HepG2 (cell line): Measurements from ENCODE around the gene UGT2A2. TPM values are rescaled to one million over a fixed set of nuclear protein-coding genes. Genes with fewer than 3 reads are reported as not detected.

Experiments
- ATAC-seq: fragments of 200-7000 bp; cut with Tn5 transposase; 3 replicates; pipeline ENCODE4 v1.9.1; 2020; ENCODE audit warnings: mild to moderate bottlenecking, moderate library complexity
- BruUV-seq: library from RNA; stranded (reverse); fragments of 400-500 nt; replicated peaks from 2 replicates; lab custom pipeline; 2021; lab: Mats Ljungman, UMichigan
- CTCF ChIA-PET: fragments of 300-600 bp; formaldehyde crosslinking; extraction: SDS; loops from one replicate; lab custom pipeline; 2021; ENCODE audit warnings: low total read pairs, inconsistent platforms, low intra/inter-chr PET ratio; lab: Yijun Ruan, JAX
- POLR2A ChIA-PET: fragments of 350-600 bp; sonication (Branson Sonifier 250); formaldehyde crosslinking; loops from one replicate; lab custom pipeline; 2020; ENCODE audit warnings: antibody characterized with exemption, inconsistent platforms; lab: Yijun Ruan, JAX
- DNase-seq: peaks from one replicate; pipeline ENCODE4 v3.0.0-alpha.2; 2015; ENCODE audit warnings: low spot score
- FAIRE-seq: peaks from 3 replicates; lab custom pipeline; 2011; peaks lifted over from hg19 to GRCh38; lab: Jason Lieb, UNC
- H2AFZ ChIP-seq: one replicate; pipeline ENCODE4 v1.6.1; 2011; ENCODE audit warnings: low read length, inconsistent platforms
- H3K27ac ChIP-seq: fragments of 300-600 bp; 3 replicates; pipeline ENCODE4 v1.8.0; 2011; ENCODE audit warnings: mixed run types, mild to moderate bottlenecking, mixed read lengths, low read length, inconsistent platforms; ENCODE audit not compliant: insufficient read depth; ENCODE audit errors: extremely low read length
- H3K27me3 ChIP-seq, 2 experiments: fragments of 200-600 bp in 1 of 2; 2 replicates in 1 of 2; 3 replicates in 1 of 2; pipeline versions ENCODE4 v1.6.0 to v1.8.0; 2011; ENCODE audit warnings: low read length in 2 of 2, mild to moderate bottlenecking in 2 of 2, moderate library complexity in 2 of 2, inconsistent platforms in 1 of 2; ENCODE audit not compliant: insufficient read depth in 2 of 2, control insufficient read depth in 1 of 2
- H3K36me3 ChIP-seq, 2 experiments: fragments of 200-600 bp in 1 of 2; replicated peaks in 1 of 2; 2 replicates in 1 of 2; 3 replicates in 1 of 2; pipeline versions ENCODE4 v1.5.1 to v1.8.0; 2011; ENCODE audit warnings: low read length in 2 of 2, inconsistent platforms in 1 of 2; ENCODE audit not compliant: insufficient read depth in 2 of 2, control insufficient read depth in 1 of 2
- H3K4me1 ChIP-seq: 2 replicates; pipeline ENCODE4 v1.5.1; 2012; ENCODE audit warnings: low read length, inconsistent platforms; ENCODE audit not compliant: insufficient read depth
- H3K4me2 ChIP-seq: 2 replicates; pipeline ENCODE4 v1.6.0; 2011; ENCODE audit warnings: low read depth, low read length, inconsistent platforms
- H3K4me3 ChIP-seq, 3 experiments: fragments of 200-600 bp in 1 of 3; sonication (generic), shearing (Covaris generic) in 1 of 3; replicated peaks in 1 of 3; 2 replicates each; pipeline ENCODE4 v1.5.1; 2011 to 2016; ENCODE audit warnings: low read length in 3 of 3, inconsistent platforms in 2 of 3, low read depth in 2 of 3, mild to moderate bottlenecking in 2 of 3, control low read depth in 1 of 3, mixed read lengths in 1 of 3; ENCODE audit not compliant: insufficient read depth in 1 of 3
- H3K79me2 ChIP-seq: one replicate; pipeline ENCODE4 v1.6.1; 2011; ENCODE audit warnings: low read length, inconsistent platforms; ENCODE audit not compliant: insufficient read depth
- H3K9ac ChIP-seq: 2 replicates; pipeline ENCODE4 v1.6.0; 2011; ENCODE audit warnings: mild to moderate bottlenecking, low read depth, low read length, inconsistent platforms; ENCODE audit not compliant: insufficient read depth
- H3K9me3 ChIP-seq: 2 replicates; pipeline ENCODE4 v1.5.1; 2012; ENCODE audit warnings: mild to moderate bottlenecking, low read length
- H4K20me1 ChIP-seq: 2 replicates; pipeline ENCODE4 v1.6.0; 2011; ENCODE audit warnings: inconsistent platforms, mild to moderate bottlenecking, low read length, moderate library complexity; ENCODE audit not compliant: insufficient read depth
- BHLHE40 ChIP-seq: IDR thresholded peaks from 2 replicates; pipeline ENCODE4 v1.6.1; 2011; ENCODE audit warnings: low read length, improper control_type of control experiment
- MEIS2 ChIP-seq: sonication (generic); formaldehyde crosslinking; IDR thresholded peaks from 2 replicates; pipeline ENCODE4 v1.9.0; 2021; ENCODE audit warnings: mild to moderate bottlenecking, missing genetic modification reagents
- PCBP1 ChIP-seq: fragments of 200-400 bp; formaldehyde crosslinking; IDR thresholded peaks from 2 replicates; pipeline ENCODE4 v1.6.1; 2017; ENCODE audit warnings: mild to moderate bottlenecking, low read depth, low read length, borderline replicate concordance
- SP140L ChIP-seq: sonication (generic); formaldehyde crosslinking; IDR thresholded peaks from 2 replicates; pipeline ENCODE4 v1.4.0; 2020; ENCODE audit warnings: missing genetic modification reagents, borderline replicate concordance
- SRY ChIP-seq: sonication (generic); formaldehyde crosslinking; IDR thresholded peaks from 2 replicates; pipeline ENCODE4 v1.8.0; 2022; ENCODE audit warnings: mild to moderate bottlenecking, missing genetic modification reagents
- STAG1 ChIP-seq: sonication (generic); formaldehyde crosslinking; IDR thresholded peaks from 2 replicates; pipeline ENCODE4 v1.4.0; 2020; ENCODE audit warnings: missing genetic modification reagents
- ZBTB20 ChIP-seq: sonication (generic); formaldehyde crosslinking; IDR thresholded peaks from 2 replicates; pipeline ENCODE4 v1.8.1; 2023; ENCODE audit warnings: missing genetic modification reagents, low read depth, mild to moderate bottlenecking, borderline replicate concordance
- ZBTB42 ChIP-seq: sonication (generic); formaldehyde crosslinking; IDR thresholded peaks from 2 replicates; pipeline ENCODE4 v1.5.0; 2020; ENCODE audit warnings: mild to moderate bottlenecking, missing genetic modification reagents
- ZFP82 ChIP-seq: sonication (generic); formaldehyde crosslinking; IDR thresholded peaks from 2 replicates; pipeline ENCODE4 v1.5.1; 2020; ENCODE audit warnings: mild to moderate bottlenecking, missing genetic modification reagents, borderline replicate concordance
- ZNF232 ChIP-seq: sonication (generic); formaldehyde crosslinking; IDR thresholded peaks from 2 replicates; pipeline ENCODE4 v1.4.0; 2020; ENCODE audit warnings: missing genetic modification reagents, borderline replicate concordance
- ZNF44 ChIP-seq: sonication (generic); formaldehyde crosslinking; IDR thresholded peaks from 2 replicates; pipeline ENCODE4 v1.5.1; 2020; ENCODE audit warnings: mild to moderate bottlenecking, missing genetic modification reagents
- ZNF563 ChIP-seq: sonication (generic); formaldehyde crosslinking; IDR thresholded peaks from 2 replicates; pipeline ENCODE4 v1.8.0; 2022; ENCODE audit warnings: mild to moderate bottlenecking, moderate library complexity, missing genetic modification reagents
- ZNF768 ChIP-seq: sonication (generic); formaldehyde crosslinking; IDR thresholded peaks from 2 replicates; pipeline ENCODE4 v1.4.0; 2020; ENCODE audit warnings: missing genetic modification reagents
- ZNF782 ChIP-seq: sonication (generic); formaldehyde crosslinking; IDR thresholded peaks from 2 replicates; pipeline ENCODE4 v1.4.0; 2020; ENCODE audit warnings: missing genetic modification reagents, mild to moderate bottlenecking, borderline replicate concordance
- WGBS: methylation state at CpG from one replicate; pipeline ENCODE4 v1.1.6; 2017; ENCODE audit warnings: low lambda C conversion rate; 5-methylcytosine and 5-hydroxymethylcytosine counted together
- in situ Hi-C: cut with HindIII; loops from 2 replicates; pipeline ENCODE4 v1.10.0; 2017; ENCODE audit warnings: low pct_unique_long_range_greater_than_20kb; ENCODE audit not compliant: extremely low pct_ligation_motif_present
- intact Hi-C: fragments of 100-400 bp; cut with micrococcal nuclease; formaldehyde crosslinking; loops from one replicate; pipeline ENCODE4 v1.10.0; 2022; ENCODE audit not compliant: unreplicated experiment
- polyA plus RNA-seq, 8 experiments: library from polyadenylated mRNA; depleted of rRNA in 3 of 8; stranded (reverse) in 7 of 8; unstranded in 1 of 8; fragments of >200 nt; fragmentation: Illumina TruSeq in 4 of 8; extraction: Trizol in 4 of 8; gene quantifications; 2 replicates each; pipeline versions ENCODE4 v1.2.1 to v1.2.3, GENCODE V29; 2011 to 2016; ENCODE audit warnings: low read depth in 4 of 8, missing spikeins in 1 of 8, mixed read lengths in 1 of 8; ENCODE audit not compliant: insufficient read depth in 1 of 8
- total RNA-seq, 5 experiments: library from RNA; depleted of rRNA; stranded (reverse); fragments of >200 nt; fragmentation: Illumina TruSeq; extraction: Trizol; gene quantifications; 2 replicates each; pipeline ENCODE4 v1.2.3, GENCODE V29; 2016; ENCODE audit warnings: low read depth in 1 of 5
- TF ChIP-seq, protein P1 (sequence below): IDR thresholded peaks from 2 replicates; pipeline ENCODE4 v1.6.1; 2012; ENCODE audit warnings: low read depth, low read length, improper control_type of control experiment
- TF ChIP-seq, protein P2 (sequence below): IDR thresholded peaks from 2 replicates; pipeline ENCODE4 v1.6.1; 2012; ENCODE audit warnings: low read length, improper control_type of control experiment
- TF ChIP-seq, protein P3 (sequence below): sonication (generic); formaldehyde crosslinking; IDR thresholded peaks from 2 replicates; pipeline ENCODE4 v1.9.0; 2021; ENCODE audit warnings: missing genetic modification reagents, borderline replicate concordance
- TF ChIP-seq, protein P4 (sequence below): sonication (generic); formaldehyde crosslinking; IDR thresholded peaks from 2 replicates; pipeline ENCODE4 v1.4.0; 2020; ENCODE audit warnings: mild to moderate bottlenecking, missing genetic modification reagents

UGT2A2 gene
- total and polyA plus RNA-seq, 2 of the 13 experiments (the other 11 are each of a cell fraction or from before 2014, with no cell fraction given): not detected

DNA sequence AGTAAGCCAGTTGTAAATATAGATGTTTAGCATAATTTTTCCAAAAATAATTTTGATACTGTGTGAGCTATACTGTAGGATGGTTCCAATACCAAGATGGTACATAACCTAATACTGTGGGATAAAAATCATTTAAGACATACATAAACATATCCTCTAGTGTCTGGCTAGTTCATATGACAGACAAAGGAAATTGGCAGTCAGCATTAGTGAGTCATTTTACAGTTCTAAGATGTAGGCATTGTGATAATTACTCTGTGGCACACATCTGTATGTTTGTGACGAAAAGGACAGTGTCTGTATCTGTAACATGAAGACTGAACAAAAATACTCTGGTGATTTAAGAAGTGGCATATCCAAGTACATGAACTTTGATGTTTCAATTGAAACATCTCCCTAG, 49.6 kb downstream of the UGT2A2 start:
- Histone ChIP-seq H2AFZ (no peak overlapping the region), H4K20me1 (no peaks in the 10 kb centered on the region), H3K4me3 (no peak overlapping the region), H3K9me3 (no peaks in the 10 kb centered on the region), H3K9ac (no peak overlapping the region), H3K27ac (no peak overlapping the region), H3K36me3 (no peaks in the 10 kb centered on the region), H3K27me3 (no peaks in the 10 kb centered on the region), H3K79me2 (no peaks in the 10 kb centered on the region), H3K4me1 (peaks cover 16% of the 10 kb centered on the region), H3K4me2 (no peak overlapping the region)
- ATAC-seq (no peak), DNase-seq (no peak), FAIRE-seq (no peak)
- ChIA-PET POLR2A (no interaction called here), CTCF (no interaction called here)
- no TSS peak for BruUV-seq
- intact Hi-C loops: no loop called here
- in situ Hi-C loops: no loop called here
- 13% methylated on average over 1 of the region's 1 CpG for WGBS
- TF ChIP-seq ZNF782 (CRISPR knock-in tag) (no peak), SP140L (CRISPR knock-in tag) (no peak), STAG1 (CRISPR knock-in tag) (no peak), ZNF44 (CRISPR knock-in tag) (no peak), ZNF232 (CRISPR knock-in tag) (no peak), BHLHE40 (no peak), ZFP82 (CRISPR knock-in tag) (no peak), ZNF563 (CRISPR knock-in tag) (no peak), ZBTB42 (CRISPR knock-in tag) (no peak), ZNF768 (CRISPR knock-in tag) (no peak), ZBTB20 (CRISPR knock-in tag) (no peak), MEIS2 (CRISPR knock-in tag) (no peak), PCBP1 (no peak), SRY (no peak)
- TF ChIP-seq, protein P1, sequence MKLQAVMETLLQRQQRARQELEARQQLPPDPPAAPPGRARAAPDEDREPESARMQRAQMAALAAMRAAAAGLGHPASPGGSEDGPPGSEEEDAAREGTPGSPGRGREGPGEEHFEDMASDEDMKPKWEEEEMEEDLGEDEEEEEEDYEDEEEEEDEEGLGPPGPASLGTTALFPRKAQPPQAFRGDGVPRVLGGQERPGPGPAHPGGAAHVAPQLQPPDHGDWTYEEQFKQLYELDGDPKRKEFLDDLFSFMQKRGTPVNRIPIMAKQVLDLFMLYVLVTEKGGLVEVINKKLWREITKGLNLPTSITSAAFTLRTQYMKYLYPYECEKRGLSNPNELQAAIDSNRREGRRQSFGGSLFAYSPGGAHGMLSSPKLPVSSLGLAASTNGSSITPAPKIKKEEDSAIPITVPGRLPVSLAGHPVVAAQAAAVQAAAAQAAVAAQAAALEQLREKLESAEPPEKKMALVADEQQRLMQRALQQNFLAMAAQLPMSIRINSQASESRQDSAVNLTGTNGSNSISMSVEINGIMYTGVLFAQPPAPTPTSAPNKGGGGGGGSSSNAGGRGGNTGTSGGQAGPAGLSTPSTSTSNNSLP: no peak
- TF ChIP-seq, protein P2, sequence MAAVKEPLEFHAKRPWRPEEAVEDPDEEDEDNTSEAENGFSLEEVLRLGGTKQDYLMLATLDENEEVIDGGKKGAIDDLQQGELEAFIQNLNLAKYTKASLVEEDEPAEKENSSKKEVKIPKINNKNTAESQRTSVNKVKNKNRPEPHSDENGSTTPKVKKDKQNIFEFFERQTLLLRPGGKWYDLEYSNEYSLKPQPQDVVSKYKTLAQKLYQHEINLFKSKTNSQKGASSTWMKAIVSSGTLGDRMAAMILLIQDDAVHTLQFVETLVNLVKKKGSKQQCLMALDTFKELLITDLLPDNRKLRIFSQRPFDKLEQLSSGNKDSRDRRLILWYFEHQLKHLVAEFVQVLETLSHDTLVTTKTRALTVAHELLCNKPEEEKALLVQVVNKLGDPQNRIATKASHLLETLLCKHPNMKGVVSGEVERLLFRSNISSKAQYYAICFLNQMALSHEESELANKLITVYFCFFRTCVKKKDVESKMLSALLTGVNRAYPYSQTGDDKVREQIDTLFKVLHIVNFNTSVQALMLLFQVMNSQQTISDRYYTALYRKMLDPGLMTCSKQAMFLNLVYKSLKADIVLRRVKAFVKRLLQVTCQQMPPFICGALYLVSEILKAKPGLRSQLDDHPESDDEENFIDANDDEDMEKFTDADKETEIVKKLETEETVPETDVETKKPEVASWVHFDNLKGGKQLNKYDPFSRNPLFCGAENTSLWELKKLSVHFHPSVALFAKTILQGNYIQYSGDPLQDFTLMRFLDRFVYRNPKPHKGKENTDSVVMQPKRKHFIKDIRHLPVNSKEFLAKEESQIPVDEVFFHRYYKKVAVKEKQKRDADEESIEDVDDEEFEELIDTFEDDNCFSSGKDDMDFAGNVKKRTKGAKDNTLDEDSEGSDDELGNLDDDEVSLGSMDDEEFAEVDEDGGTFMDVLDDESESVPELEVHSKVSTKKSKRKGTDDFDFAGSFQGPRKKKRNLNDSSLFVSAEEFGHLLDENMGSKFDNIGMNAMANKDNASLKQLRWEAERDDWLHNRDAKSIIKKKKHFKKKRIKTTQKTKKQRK: no peak
- TF ChIP-seq, protein P3, sequence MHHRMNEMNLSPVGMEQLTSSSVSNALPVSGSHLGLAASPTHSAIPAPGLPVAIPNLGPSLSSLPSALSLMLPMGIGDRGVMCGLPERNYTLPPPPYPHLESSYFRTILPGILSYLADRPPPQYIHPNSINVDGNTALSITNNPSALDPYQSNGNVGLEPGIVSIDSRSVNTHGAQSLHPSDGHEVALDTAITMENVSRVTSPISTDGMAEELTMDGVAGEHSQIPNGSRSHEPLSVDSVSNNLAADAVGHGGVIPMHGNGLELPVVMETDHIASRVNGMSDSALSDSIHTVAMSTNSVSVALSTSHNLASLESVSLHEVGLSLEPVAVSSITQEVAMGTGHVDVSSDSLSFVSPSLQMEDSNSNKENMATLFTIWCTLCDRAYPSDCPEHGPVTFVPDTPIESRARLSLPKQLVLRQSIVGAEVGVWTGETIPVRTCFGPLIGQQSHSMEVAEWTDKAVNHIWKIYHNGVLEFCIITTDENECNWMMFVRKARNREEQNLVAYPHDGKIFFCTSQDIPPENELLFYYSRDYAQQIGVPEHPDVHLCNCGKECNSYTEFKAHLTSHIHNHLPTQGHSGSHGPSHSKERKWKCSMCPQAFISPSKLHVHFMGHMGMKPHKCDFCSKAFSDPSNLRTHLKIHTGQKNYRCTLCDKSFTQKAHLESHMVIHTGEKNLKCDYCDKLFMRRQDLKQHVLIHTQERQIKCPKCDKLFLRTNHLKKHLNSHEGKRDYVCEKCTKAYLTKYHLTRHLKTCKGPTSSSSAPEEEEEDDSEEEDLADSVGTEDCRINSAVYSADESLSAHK (CRISPR knock-in tag): no peak
- TF ChIP-seq, protein P4, sequence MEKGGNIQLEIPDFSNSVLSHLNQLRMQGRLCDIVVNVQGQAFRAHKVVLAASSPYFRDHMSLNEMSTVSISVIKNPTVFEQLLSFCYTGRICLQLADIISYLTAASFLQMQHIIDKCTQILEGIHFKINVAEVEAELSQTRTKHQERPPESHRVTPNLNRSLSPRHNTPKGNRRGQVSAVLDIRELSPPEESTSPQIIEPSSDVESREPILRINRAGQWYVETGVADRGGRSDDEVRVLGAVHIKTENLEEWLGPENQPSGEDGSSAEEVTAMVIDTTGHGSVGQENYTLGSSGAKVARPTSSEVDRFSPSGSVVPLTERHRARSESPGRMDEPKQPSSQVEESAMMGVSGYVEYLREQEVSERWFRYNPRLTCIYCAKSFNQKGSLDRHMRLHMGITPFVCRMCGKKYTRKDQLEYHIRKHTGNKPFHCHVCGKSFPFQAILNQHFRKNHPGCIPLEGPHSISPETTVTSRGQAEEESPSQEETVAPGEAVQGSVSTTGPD (CRISPR knock-in tag): no peak
